Stimulated activated CD4-positive, alpha-beta T cell treated with anti-CD3 and anti-CD28 coated beads, Interleukin-1b, Interleukin-23, amount 100 ng/mL, for 4 hours (primary cell): ENCODE measurements around the gene NCKIPSD.

ENCODE experiments used
- DNase-seq, 2 donors: peaks; one replicate each; pipeline ENCODE4 v3.0.0-alpha.2; 2020; ENCODE audit warnings: low read depth in 2 of 2

The NCKIPSD gene

DNA sequence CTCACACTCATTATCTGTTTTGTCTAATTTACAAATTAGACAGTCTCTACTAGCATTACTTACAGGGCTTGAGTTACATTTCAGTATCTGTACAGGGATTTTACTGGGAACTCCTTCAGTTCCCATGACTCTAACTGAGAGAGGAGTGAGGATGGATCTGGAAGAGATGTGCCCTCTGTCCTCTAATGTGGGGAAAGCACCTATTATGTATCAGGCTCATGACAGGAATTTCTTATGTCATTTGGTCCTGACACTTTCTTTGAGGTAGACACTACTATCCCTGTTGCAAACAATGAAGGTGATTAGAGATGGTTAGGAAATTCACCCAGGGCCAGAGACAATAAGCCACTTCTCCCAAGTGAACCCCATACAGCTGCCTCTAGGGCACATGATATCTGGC is 10.9 kb upstream of the NCKIPSD start:
- DNase-seq = no peak

DNA sequence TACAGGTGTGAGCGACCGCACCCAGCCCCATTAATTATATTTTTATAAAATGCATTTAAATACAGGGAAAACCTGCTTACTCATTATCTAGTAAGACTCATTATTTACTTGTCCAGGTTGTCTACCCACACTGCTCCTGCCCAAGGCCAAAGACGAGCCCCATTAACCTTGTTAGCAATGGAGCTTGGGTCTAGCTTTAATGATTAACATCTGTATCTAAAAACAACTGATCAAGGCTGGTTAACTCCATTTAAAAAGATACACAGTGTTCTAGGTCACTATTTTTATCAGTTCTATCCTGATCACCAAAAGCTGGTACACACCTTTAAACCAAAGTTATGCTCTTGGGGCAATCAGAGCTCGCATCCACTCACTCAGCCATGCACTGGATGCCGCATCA is 10.4 kb upstream of the NCKIPSD start:
- no peak for DNase-seq

DNA sequence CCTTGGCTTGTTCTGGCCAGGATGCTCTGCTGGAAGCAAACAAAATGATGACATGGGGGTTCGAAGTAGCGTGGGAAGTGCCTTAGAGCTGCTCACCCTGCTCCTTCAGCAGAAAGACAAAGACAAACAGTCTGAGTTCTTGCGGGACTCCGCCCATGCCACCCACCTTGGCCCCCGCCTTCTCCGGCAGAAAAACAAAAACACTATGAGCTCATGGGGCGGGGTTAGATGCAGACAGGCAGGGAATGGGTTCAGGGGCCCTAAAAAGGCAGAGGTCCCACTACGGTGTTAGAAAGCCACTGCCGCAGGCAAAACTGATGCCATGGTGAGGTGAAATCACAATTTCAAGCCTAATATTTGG is 9.7 kb upstream of the NCKIPSD start:
- no peak for DNase-seq

DNA sequence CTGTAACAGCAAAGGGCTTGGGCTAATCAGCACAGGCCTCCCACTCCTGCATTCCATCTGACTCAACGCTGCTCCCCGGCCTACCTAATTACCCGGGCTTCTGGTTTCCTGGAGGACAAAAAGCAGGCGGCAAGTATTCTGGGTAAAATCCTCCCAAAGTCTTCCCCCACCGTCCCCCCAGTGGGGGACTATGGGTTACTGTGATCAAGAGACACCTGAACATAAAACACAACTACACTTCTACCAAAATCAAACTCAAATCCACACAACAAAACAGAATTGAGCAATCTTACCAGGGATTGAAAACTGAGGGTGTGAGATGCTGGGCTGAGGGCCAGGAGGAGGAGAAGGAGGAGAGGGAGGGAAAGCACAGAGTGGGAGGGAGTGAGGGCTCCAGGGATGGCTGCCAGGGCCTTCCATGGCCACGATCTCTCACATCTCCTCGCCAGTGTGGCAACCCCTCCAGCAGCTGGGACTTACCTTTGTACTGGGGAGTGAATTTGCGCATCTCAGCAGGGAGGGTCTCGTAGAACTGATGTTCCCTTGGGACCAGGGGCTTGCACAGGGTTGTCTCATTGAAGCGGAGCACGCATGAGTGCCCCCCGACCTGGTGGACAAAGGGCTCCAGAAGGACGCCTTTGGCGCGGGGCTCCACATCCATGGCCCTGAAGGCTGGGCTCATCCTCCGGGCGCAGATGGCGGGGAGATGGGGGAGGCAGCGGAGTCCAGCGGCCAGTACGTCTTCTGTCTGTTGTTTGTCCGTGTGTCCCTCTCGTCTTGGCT is 9.1 kb upstream of the NCKIPSD start:
- DNase-seq = no peak

DNA sequence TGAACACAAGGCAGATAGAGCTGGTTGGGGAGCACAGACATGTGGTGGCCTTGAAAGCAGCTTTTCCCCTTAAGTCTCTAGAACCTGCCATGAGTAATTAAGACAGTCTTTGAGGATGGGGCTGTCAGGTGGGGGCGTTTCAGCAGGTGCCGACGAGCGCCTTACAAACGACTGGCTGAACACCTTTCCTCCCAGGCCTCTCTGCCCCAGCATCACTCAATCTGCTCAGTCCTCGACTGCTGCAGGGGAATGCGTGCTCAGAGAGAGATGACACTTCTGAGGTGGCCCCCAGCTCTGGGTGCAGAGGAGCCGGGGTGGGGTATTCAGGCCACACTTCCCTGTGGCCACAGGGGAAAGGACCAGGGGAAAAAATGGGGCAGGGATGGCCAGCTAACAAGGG is 8.1 kb upstream of the NCKIPSD start:
- no peak for DNase-seq

DNA sequence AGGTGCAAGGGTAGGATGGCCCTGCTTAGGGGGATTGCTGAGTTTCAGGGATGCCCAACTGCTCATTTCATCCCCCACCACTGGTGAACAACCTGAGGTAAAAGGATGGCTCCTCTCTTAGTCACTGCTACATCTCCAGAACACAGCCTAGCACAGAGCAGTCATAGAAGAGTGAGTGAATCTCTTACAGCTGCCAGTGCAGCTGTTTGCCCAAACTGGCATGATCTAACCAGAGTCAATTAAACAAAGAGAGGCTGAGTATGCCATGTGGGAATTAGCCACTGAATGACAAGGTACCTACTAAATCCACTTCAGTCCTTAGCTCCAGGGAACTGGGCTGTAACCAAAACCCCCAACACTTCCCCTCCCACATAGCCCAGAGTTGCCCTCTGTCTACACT is 6.8 kb upstream of the NCKIPSD start:
- DNase-seq = no peak

DNA sequence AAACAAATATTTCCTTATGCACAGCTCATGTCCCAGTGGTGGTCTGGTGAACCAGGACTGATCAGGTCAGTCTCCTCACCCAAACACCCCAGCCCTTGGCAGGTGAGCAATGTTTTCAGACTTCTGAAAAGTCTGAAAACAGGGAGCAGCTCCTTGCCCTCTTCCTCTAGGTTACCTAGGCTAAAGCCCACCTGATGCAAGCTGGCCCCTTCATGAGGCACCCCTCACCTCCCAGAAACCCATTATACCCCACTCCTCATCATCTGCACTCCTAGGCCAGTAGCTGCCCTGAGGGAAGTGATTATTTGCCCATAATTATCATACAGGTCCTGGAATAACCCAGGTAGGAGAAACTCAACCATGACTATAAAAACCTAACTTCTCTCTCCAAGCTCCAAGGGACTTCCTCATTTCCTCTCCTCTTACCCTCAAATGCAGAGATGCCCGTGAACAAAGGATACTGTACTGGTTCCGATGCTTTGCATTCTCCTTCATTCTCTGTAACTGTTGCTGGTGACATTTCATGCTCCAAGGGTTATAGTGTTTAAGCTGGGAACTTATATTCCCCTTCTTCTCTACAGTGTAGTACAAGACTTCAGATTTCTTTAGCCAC is 5.2 kb upstream of the NCKIPSD start:
- no peak for DNase-seq

DNA sequence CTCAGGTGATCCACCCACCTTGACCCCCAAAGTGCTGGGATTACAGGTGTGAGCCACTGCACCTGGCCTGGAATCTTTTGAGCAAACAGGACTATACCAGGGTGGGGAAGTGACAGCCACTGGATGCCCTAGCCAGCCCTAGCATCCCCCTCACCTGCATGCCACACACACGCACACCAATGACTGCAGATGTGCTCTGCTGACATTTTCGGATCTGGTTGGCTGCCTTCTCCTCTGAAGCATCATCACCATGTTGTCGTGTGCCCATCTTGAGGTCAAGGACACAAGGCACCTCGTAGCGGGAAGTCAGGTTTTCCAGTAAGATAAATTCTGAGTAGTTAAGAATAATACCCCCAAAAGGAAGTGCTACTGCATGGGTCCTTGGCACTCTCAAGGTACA is 3.7 kb upstream of the NCKIPSD start:
- no peak for DNase-seq

DNA sequence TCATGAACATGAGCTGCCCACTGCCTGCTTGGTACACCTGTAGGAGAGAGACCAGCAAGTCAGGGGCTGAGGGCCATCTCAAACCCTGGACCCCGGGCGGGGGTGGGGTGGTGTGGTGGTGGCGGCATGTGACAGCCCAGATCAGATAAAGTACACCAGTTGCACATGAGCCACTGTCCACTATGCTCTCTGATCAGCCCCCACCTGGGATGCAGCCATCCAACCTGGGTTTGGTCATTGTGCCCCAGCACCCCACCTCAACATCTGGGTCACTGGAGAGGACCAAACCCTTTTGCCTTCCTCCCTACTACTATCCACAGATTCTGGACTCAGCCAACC is 3.0 kb upstream of the NCKIPSD start:
- no peak for DNase-seq

DNA sequence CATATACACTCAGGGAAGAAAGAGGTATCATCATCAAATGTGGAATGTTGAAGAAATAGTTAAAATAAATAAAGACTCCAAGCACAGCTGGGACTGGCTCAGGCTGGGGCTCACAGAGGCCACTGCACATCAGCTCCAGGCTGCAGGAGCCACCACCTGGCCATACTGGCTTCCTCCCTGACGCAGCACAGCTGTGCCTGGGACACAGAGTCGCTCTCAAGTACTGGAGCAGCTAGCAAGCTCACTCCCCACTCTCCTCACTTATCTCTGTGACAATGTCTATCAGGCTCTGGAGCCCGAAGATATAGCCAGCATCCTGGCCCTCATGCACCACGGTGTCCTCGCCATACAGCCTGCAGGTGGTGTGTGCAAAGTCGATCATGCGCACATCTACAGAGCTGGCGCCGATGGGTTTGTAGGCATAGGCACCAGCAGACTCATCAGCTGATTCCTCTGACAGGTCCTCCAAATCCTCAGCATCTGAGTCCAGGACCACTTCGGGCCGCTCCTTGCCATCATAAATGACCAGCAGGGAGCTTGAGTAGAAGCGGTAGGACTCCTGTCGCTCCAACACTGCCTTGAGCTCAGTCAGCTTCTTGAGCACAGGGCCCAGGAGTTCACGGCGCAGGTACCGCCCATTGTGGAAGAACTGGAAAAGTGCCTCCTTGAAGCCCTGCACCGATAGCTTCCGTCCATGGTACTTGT is 2.5 kb upstream of the NCKIPSD start:
- no peak for DNase-seq

DNA sequence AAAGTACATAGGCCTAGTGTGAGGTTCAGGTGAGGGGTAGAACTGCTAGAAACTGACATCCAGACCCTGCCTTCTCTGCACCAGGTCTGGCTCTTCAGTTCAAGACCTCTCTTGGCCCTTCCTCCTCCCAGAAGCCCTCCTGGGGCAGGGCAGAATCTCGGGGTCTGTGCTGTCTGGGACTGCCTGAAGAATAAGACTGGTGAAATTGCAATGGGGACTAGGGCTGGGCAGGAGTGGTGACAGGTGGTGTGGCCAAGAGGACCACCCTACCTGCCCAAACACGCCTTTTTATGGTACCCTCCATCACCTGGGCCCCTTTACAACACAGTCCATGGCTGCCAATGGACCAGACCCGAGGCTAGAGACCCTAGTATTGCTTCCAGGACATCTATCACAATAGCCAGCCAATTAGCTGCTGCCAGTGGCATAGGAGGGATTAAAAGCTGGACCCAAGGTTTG is 1.5 kb upstream of the NCKIPSD start:
- DNase-seq = no peak

DNA sequence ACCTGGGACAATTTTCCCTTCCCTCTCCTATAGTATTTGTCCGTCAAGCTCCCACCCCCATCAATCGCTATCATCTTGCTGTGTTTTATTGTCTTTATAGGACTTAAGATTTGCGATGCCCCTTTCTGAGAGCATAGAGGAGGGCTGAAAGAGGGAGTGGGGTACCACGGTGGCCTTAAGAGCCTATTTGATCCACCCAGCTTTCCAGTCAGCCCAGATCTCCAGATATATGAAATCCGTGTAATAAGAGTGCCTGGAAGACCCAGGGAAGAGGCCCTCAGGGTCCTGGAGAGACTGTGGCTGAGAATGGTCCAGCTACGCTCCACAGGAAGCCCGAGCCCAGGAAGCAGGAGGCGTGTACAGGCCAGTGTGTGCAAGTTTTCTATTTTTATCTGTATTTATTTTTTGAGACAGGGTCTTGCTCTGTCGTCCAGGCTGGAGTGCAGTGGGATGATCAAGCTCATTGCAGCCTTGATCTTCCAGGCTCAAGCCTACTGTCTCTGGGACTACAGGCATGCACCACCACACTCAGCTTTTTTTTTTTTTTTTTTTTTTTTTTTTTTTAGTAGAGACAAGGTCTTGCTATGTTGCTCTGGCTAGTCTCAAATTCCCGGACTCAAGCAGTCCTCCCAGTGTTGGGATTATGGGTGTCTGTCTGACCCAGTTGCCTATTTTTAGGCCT is 964 bp upstream of the NCKIPSD start:
- no peak for DNase-seq

DNA sequence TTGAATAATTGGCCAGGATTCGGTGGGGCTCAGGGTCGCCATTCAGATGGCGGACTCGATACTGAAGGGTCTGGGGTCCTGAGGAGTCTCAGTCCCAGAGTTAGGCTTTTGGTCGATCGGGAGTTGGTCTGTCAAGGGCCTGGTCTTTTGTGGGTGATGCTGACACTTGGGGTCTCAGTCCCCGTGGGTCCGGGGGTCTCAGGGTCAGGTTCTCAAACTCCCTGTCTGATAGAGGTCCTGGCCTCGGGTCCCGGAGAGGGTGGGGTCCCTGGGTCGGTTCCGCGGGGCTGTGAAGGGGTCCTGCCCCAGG is 467 bp downstream of the NCKIPSD start:
- DNase-seq = no peak

DNA sequence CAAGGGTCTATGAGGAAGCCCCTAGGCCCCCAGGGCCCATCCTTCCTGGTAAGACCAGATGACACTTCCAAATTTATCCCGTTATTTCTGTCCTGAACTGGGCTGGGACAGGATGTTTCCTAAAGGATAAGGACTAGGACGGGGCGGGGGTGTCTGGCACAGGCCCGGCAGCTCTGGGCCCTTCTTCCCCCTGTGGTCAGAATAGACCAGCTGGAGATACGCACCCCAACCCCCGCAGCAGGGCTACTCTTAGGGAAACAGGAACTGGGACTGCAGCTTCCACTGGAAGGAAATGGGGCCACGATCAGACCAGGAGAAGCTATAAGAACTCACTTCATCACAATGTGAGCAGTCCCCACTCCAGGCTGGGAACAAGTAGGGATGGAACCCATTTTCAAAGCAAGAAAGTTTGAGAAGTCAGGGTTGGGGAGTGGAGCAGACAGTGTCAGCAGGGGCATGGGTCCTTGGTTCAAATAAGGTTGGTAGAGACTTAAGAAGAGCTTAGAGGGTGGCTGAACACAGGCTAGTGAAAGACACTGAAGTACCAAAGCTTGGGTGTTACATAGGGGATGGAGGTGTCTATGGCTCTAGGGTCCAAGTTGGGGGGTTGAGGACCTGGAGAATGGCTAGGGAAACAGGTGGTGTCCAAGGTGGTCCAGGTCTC is 1.1 kb downstream of the NCKIPSD start:
- DNase-seq = no peak

DNA sequence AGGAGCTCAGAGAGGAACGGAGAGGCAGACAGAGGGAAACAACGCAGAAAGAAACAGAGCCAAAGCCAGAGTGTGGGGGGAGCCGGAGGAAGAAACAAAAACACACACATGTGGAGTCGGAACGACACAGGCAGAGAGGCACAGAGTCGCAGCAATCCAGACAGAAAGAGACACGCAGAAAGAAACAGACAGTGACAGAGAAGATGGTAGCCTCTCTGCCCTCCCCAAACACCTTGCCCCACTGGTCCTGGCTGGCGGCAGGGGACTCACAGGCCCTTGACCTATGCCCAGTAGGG is 1.7 kb downstream of the NCKIPSD start:
- no peak for DNase-seq

DNA sequence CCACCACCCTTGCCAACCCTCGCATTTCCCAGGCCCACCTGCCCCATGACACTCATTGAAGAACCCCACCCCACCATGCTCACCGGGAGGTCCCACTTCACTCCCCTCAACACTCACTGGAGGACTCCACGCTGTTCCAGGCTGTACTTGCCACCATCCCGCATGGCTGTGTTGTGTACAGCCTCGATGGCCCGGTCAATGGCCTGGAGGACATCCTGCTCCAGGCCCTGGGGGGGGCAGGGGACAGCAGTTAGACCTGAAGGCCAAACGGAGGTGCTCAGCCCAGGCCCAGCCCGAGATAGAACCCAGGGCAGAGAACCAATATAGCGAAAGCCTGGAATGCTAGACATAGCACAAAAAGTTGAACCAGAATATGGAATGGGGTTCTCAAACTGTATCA is 2.9 kb downstream of the NCKIPSD start:
- DNase-seq = no peak

DNA sequence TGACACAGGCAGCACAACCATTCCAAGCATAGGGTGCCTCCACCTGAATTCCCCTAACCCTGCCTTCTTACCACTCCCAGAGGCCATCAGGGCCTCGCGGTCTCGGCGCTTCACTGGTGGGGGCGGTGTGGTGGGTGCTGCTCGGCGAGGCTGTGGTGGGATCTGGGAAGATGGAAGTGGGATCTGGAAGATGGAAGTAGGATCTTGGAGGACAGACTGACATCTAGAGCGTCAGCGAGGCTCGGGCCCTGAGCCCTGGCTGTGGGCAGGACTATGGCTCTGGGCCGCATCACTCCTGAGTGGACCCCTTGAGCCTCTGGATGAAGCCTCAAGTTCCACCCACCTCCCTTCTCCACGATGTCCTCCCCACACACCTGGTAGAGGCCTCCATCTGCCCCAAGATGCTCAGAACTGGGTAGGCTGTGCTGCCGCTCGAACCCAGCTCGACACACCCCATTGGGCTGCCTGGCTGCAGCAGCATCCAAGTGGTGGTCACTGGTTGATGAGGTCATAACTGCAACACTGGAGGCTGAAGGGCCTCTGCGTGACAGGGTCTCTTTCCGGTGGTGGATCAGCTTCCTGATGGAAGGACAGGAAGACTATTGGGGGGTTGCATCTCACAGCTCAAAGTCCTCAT is 3.6 kb downstream of the NCKIPSD start:
- DNase-seq = no peak

DNA sequence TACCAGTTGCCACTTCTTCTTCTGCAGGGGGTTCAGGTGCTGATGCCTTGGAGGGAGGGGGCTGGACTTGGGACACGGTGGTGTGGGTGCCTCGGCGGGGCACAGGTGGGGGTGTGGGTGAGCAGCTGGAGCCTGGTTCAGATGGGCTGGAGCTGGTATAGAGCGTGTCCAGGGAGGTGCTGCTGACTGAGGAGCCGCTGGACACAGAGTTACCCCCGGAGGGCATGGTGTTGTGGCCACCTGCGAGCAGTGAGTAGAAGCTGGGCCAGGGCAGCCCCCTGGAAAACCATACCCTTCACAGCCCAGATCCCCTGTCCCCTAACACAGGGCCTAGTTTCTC is 4.2 kb downstream of the NCKIPSD start:
- no peak for DNase-seq

DNA sequence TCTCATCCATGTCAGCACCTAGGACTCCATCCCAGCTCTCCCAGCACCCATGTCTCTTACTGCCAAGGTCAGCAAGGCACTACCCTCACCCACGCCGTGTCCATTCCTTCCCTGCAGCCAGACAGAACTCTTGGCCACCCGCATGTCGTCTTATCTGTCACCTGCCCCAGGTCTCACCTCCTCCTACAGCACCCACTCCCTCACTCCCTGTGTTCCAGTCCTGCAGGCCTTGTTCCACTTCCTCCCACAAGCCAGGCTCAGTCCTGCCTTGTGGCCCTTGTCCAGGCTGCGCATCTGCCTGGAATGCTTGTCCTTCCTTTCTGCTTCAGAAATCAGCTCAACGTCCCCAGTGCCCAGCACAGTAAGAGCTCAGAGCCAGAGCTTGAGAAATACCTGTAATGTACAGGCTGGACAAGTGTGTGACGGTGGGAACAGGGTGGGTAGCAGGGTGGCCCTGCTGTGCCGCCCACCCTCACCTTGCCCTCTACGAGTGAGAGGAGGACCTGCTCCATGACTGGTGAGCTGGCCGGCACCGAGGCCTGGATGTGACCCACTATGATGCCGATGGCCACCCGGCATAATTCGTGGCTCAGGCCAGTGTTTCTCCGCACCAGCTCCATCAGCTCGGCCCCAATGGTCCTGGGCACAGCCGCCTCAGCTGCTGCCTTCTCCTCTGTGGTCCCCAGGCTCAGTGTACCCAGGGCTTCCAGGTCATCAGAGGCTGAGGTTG is 4.7 kb downstream of the NCKIPSD start:
- DNase-seq = no peak

DNA sequence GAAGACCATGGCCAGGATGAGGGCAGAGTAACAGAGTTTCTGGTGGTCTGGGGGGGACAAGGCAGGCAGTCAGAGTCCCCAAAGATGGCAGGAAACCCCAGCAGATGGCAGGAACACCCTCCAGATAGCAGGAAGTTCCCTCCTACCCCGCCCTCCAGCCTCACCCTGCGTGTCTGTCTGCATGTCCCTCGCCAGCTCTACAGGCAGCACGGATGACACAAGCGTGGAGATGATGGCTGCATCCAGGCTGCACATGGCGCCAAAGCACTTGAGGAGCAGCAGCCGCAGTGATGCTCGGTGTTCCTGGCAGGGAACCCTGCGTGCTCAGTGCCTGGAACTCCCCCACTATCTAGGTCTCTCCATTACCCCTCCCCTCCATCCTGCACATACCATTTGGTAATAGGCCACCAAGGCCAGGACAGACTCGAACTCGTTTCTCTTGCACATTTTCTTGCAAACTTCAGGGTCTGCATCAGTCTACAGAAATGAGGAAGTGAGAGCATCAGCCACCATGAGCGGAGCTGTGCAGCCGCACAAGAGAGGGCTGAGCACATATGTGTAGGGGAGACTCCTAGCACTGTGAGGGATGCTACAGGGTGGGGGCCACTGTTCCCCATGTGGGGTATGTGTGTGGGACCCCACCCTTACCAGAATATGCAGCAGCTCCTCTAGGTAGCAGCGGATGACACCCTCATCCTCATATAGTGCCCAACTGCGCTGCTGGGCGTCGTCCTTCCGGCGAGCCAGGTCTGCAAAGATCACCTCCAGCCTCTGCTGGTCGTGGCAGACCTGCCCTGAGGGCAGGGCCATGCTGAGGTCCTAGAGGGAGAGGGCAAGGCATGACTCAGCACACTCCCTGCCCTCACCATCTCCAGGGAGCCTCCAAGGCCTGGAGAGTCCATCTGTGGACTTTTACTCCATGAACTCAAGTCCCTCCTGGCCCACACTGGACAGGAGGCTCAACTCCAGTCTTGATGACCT is 6.0 kb downstream of the NCKIPSD start:
- DNase-seq = no peak
